GM19463 (cell line): Measurements from ENCODE around the gene EVL.
A peak's percentile ranks its signal among the peaks of the same experiment; 100 is the strongest.

Experiments
- ATAC-seq: cut with Tn5 transposase; IDR thresholded peaks from one replicate; pipeline ENCODE4 v1.9.1; 2021; ENCODE audit warnings: mild to moderate bottlenecking, moderate library complexity; ENCODE audit not compliant: unreplicated experiment

EVL gene

GRCh38 chr14:100192250-100192671 is 127.0 kb downstream of the EVL start:
- ATAC-seq = no peak

GRCh38 chr14:100192672-100193416 is 127.6 kb downstream of the EVL start:
- ATAC-seq = peak; percentile 98
